NK-92 treated with Interleukin-12 subunit alpha and Interleukin-12 subunit beta, amount 100 ng/mL, for 24 hours (cell line): Measurements from ENCODE around the gene LRRC46.

Experiments
- DNase-seq: peaks from one replicate; lab custom pipeline; 2025; lab: John Stamatoyannopoulos, UW

The LRRC46 gene

GRCh38 chr17:47852113-47852949 is 20.9 kb downstream of the LRRC46 start:
- DNase-seq, result no peak

- DNase-seq, result no peak
These were observed 22.1 kb downstream of the LRRC46 start for GRCh38 chr17:47853616-47854015.

- no peak for DNase-seq
These were observed 24.3 kb downstream of the LRRC46 start for GRCh38 chr17:47855737-47856136.

GRCh38 chr17:47856830-47857229 is 25.4 kb downstream of the LRRC46 start:
- no peak for DNase-seq

GRCh38 chr17:47857551-47858455 is 26.3 kb downstream of the LRRC46 start:
- DNase-seq, result no peak

GRCh38 chr17:47860386-47860785 is 28.9 kb downstream of the LRRC46 start:
- DNase-seq, result no peak

GRCh38 chr17:47862621-47863440 is 31.4 kb downstream of the LRRC46 start:
- DNase-seq, result no peak

- DNase-seq, result no peak
These were observed 33.3 kb downstream of the LRRC46 start for GRCh38 chr17:47864791-47865216.

GRCh38 chr17:47866941-47867340 is 35.5 kb downstream of the LRRC46 start:
- DNase-seq, result no peak

- no peak for DNase-seq
These were observed 36.5 kb downstream of the LRRC46 start for GRCh38 chr17:47867813-47868533.

- DNase-seq, result no peak
These were observed 37.6 kb downstream of the LRRC46 start for GRCh38 chr17:47869114-47869513.

GRCh38 chr17:47870056-47870455 is 38.6 kb downstream of the LRRC46 start:
- DNase-seq, result no peak

- DNase-seq, result no peak
These were observed 39.6 kb downstream of the LRRC46 start for GRCh38 chr17:47871048-47871447.

GRCh38 chr17:47872019-47872650 is 40.7 kb downstream of the LRRC46 start:
- no peak for DNase-seq

GRCh38 chr17:47872651-47873161 is 41.2 kb downstream of the LRRC46 start:
- DNase-seq, result no peak

- DNase-seq, result no peak
These were observed 42.0 kb downstream of the LRRC46 start for GRCh38 chr17:47873200-47874090.

- no peak for DNase-seq
These were observed 43.8 kb downstream of the LRRC46 start for GRCh38 chr17:47875011-47875985.

- no peak for DNase-seq
These were observed 46.0 kb downstream of the LRRC46 start for GRCh38 chr17:47877368-47878034.
